K562 (cell line): ENCODE results near the gene FGD6. TPM values are rescaled to one million over a fixed set of nuclear protein-coding genes. Genes with fewer than 3 reads are reported as not detected.

ENCODE experiments used
- ATF1 ChIP-seq, 2 experiments: fragments of 450-650 bp in 1 of 2; IDR thresholded peaks; 2 replicates each; pipeline ENCODE4 v1.6.1; 2016; ENCODE audit warnings: missing compliant biosample characterization in 1 of 2, missing genetic modification characterization in 1 of 2
- ATF3 ChIP-seq, 2 experiments: fragments of 450-650 bp in 1 of 2; sonication (generic) in 1 of 2; formaldehyde crosslinking in 1 of 2; IDR thresholded peaks in 1 of 2; conservative IDR thresholded peaks in 1 of 2; 2 replicates each; pipeline versions ENCODE4 v1.6.1 to v1.8.1; 2016 to 2023; ENCODE audit warnings: mild to moderate bottlenecking in 2 of 2, moderate library complexity in 2 of 2, inconsistent platforms in 1 of 2, missing genetic modification reagents in 1 of 2
- BRD4 ChIP-seq: fragments of 200-600 bp; sonication (generic); IDR thresholded peaks from 2 replicates; pipeline ENCODE4 v1.6.1; 2017; ENCODE audit warnings: inconsistent platforms
- BRD9 ChIP-seq: fragments of 450-650 bp; IDR thresholded peaks from 2 replicates; pipeline ENCODE4 v1.6.1; 2018; ENCODE audit warnings: low read depth; ENCODE audit not compliant: partially characterized antibody
- CBX8 ChIP-seq: fragments of 200-600 bp; sonication (generic); IDR thresholded peaks from 2 replicates; pipeline ENCODE4 v1.6.1; 2012; ENCODE audit warnings: borderline replicate concordance, mixed run types, low read depth, mild to moderate bottlenecking, moderate library complexity, mixed read lengths, low read length, control low read depth, inconsistent platforms; ENCODE audit not compliant: poor library complexity, severe bottlenecking; ENCODE audit errors: extremely low read depth
- CHD4 ChIP-seq: fragments of 200-600 bp; sonication (generic); IDR thresholded peaks from 3 replicates; pipeline ENCODE4 v1.6.1; 2012; ENCODE audit warnings: low read depth, mild to moderate bottlenecking, mixed read lengths, low read length, inconsistent platforms; ENCODE audit not compliant: insufficient read depth, insufficient replicate concordance, poor library complexity, severe bottlenecking
- EHMT2 ChIP-seq: fragments of 450-650 bp; IDR thresholded peaks from 2 replicates; pipeline ENCODE4 v1.6.1; 2018; ENCODE audit warnings: antibody characterized with exemption
- ETV6 ChIP-seq, 3 experiments: fragments of 150-350 bp in 1 of 3; sonication (generic) in 1 of 3; formaldehyde crosslinking in 1 of 3; IDR thresholded peaks; 2 replicates each; pipeline versions ENCODE4 v1.6.1 to v1.8.0; 2014 to 2022; ENCODE audit warnings: borderline replicate concordance in 2 of 3, low read depth in 2 of 3, antibody characterized with exemption in 1 of 3, low read length in 1 of 3, mild to moderate bottlenecking in 1 of 3, missing genetic modification reagents in 1 of 3
- HDAC2 ChIP-seq: fragments of 450-650 bp; IDR thresholded peaks from 2 replicates; pipeline ENCODE4 v1.6.1; 2016; ENCODE audit warnings: mild to moderate bottlenecking
- ILK ChIP-seq: fragments of 450-650 bp; IDR thresholded peaks from 2 replicates; pipeline ENCODE4 v1.6.1; 2016; ENCODE audit warnings: missing genetic modification characterization, low read depth, mild to moderate bottlenecking, missing compliant biosample characterization, moderate library complexity, borderline replicate concordance
- IRF2 ChIP-seq: sonication (generic); formaldehyde crosslinking; IDR thresholded peaks from 2 replicates; pipeline ENCODE4 v1.8.1; 2022; ENCODE audit warnings: mild to moderate bottlenecking, missing genetic modification reagents
- JUND ChIP-seq, 2 experiments: IDR thresholded peaks; 2 replicates in 1 of 2; 3 replicates in 1 of 2; pipeline ENCODE4 v1.6.1; 2011; ENCODE audit warnings: borderline replicate concordance in 2 of 2, low read depth in 2 of 2, low read length in 2 of 2, improper control_type of control experiment in 1 of 2, missing biosample characterization in 1 of 2, missing genetic modification characterization in 1 of 2, missing genetic modification reagents in 1 of 2
- KDM1A ChIP-seq, 2 experiments: fragments of 450-650 bp; IDR thresholded peaks; 2 replicates each; pipeline ENCODE4 v1.6.1; 2016; ENCODE audit warnings: mild to moderate bottlenecking in 2 of 2
- KLF6 ChIP-seq: fragments of 250-450 bp; sonication (Bioruptor Pico); IDR thresholded peaks from 2 replicates; pipeline ENCODE4 v1.4.0; 2020; ENCODE audit warnings: mild to moderate bottlenecking, moderate library complexity, borderline replicate concordance
- LEF1 ChIP-seq: fragments of 450-650 bp; IDR thresholded peaks from 2 replicates; pipeline ENCODE4 v1.6.1; 2016; ENCODE audit warnings: mild to moderate bottlenecking
- MAFF ChIP-seq: IDR thresholded peaks from 2 replicates; pipeline ENCODE4 v1.6.1; 2012; ENCODE audit warnings: low read length, improper control_type of control experiment
- MAFG ChIP-seq: fragments of 450-650 bp; conservative IDR thresholded peaks from 2 replicates; pipeline ENCODE4 v1.6.1; 2016; ENCODE audit warnings: missing genetic modification characterization, missing compliant biosample characterization
- MAFK ChIP-seq: IDR thresholded peaks from 2 replicates; pipeline ENCODE4 v1.6.1; 2011; ENCODE audit warnings: low read length, improper control_type of control experiment
- NCOA1 ChIP-seq: fragments of 450-650 bp; IDR thresholded peaks from 2 replicates; pipeline ENCODE4 v1.6.1; 2016; ENCODE audit warnings: low read depth
- NR2C2 ChIP-seq, 2 experiments: fragments of 200-800 bp in 1 of 2; sonication (Bioruptor generic) in 1 of 2; sonication (generic) in 1 of 2; formaldehyde crosslinking in 1 of 2; IDR thresholded peaks; 2 replicates each; pipeline versions ENCODE4 v1.6.1 to v1.8.0; 2016 to 2022; ENCODE audit warnings: mild to moderate bottlenecking in 1 of 2, missing compliant biosample characterization in 1 of 2, missing genetic modification characterization in 1 of 2, missing genetic modification reagents in 1 of 2
- PHB2 ChIP-seq: fragments of 450-650 bp; IDR thresholded peaks from 2 replicates; pipeline ENCODE4 v1.6.1; 2017; ENCODE audit warnings: low read depth
- RBM17 ChIP-seq: fragments of 200-400 bp; formaldehyde crosslinking; IDR thresholded peaks from 2 replicates; pipeline ENCODE4 v1.6.1; 2017; ENCODE audit warnings: low read depth, mild to moderate bottlenecking, low read length, borderline replicate concordance
- RCOR1 ChIP-seq, 2 experiments: IDR thresholded peaks; 2 replicates each; pipeline ENCODE4 v1.6.1; 2012; ENCODE audit warnings: low read depth in 2 of 2, low read length in 2 of 2, borderline replicate concordance in 1 of 2, improper control_type of control experiment in 1 of 2
- ZNF41 ChIP-seq: fragments of 250-450 bp; sonication (Bioruptor Pico); conservative IDR thresholded peaks from 2 replicates; pipeline ENCODE4 v1.4.0; 2020; ENCODE audit warnings: mild to moderate bottlenecking
- ZNF57 ChIP-seq: fragments of 450-650 bp; formaldehyde crosslinking; IDR thresholded peaks from 2 replicates; pipeline ENCODE4 v1.4.0; 2020; ENCODE audit warnings: mild to moderate bottlenecking, moderate library complexity
- polyA plus RNA-seq, 8 experiments: library from polyadenylated mRNA; depleted of rRNA in 4 of 8; stranded (reverse) in 5 of 8; unstranded in 3 of 8; fragments of >200 nt; fragmentation: Nextera tagmentation in 2 of 8; fragmentation: Illumina TruSeq in 1 of 8; extraction: Ambion mirVana in 2 of 8; extraction: Trizol in 1 of 8; gene quantifications; 2 replicates each; pipeline versions ENCODE4 v1.2.1 to v1.2.3, GENCODE V29; 2011 to 2014; ENCODE audit warnings: inconsistent platforms in 1 of 8, missing spikeins in 1 of 8
- total RNA-seq, 7 experiments: library from RNA; depleted of rRNA in 6 of 7; stranded (reverse); fragments of >200 nt in 6 of 7; fragmentation: Illumina TruSeq in 2 of 7; extraction: Trizol in 2 of 7; gene quantifications; 2 replicates each; pipeline versions ENCODE4 v1.2.1 to v1.2.3, GENCODE V29; 2011 to 2021; ENCODE audit warnings: low replicate concordance in 1 of 7
- TF ChIP-seq, protein P1 (sequence below): fragments of 250-450 bp; sonication (Bioruptor Pico); IDR thresholded peaks from 2 replicates; pipeline ENCODE4 v1.8.0; 2021; ENCODE audit warnings: moderate library complexity, mild to moderate bottlenecking, inconsistent platforms

The FGD6 gene
- total and polyA plus RNA-seq, 9 of the 15 experiments (the other 6 are each of a cell fraction or from before 2014, with no cell fraction given) = 1.5 to 11.1 (median 5.8) TPM

DNA sequence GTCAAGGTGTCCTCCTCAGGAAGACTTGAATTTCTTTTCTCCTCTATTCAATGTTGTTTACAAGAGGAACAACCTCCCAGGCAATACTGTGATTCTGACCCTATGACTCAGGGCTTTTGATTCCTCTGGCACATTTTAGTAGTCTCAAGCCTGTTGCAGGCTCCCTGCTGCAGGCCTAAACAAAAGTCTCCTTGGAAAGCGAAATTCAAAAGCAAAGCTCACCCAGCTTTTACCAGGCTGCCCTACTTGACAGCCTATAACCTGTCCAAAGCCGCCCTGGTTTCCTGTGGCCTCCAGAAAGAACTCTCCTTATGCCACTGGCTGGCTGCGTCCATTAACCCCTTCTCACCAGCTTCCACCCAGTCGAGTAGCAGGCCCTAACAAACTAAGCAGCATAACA, 11.6 kb downstream of the FGD6 start (continued):
- TF ChIP-seq JUND (IDR thresholded peaks at IDR 0.05; ENCODE audit: borderline replicate concordance, low read depth, low read length) (peak; percentile 25; the same call in 1 of the 2 replicates), JUND (tag; IDR thresholded peaks at IDR 0.05; ENCODE audit: borderline replicate concordance, low read depth, low read length) (no peak; the same call in 2 of the 3 replicates), NCOA1 (no peak), CHD4 (no peak), HDAC2 (peak; percentile 42; the same call in 1 of the 2 replicates), ETV6 (IDR thresholded peaks at IDR 0.05; ENCODE audit: borderline replicate concordance in 1 of 2, low read depth in 2 of 2, low read length in 1 of 2) (no peak), ETV6 (CRISPR knock-in tag; IDR thresholded peaks at IDR 0.05; ENCODE audit: borderline replicate concordance) (no peak), ATF1 (CRISPR knock-in tag; IDR thresholded peaks at IDR 0.05) (no peak), ATF1 (tag; IDR thresholded peaks at IDR 0.05) (peak; percentile 8; the same call in 1 of the 2 replicates), NR2C2 (CRISPR knock-in tag; IDR thresholded peaks at IDR 0.05) (no peak), NR2C2 (tag; IDR thresholded peaks at IDR 0.05) (peak; percentile 36; the same call in 1 of the 2 replicates), MAFK (peak; percentile 62), RBM17 (no peak), MAFG (tag) (peak; percentile 59), BRD4 (no peak), ATF3 (IDR thresholded peaks at IDR 0.05) (0 out of 2 replicates have a peak, but pooled peaks have one; percentile 11), ATF3 (CRISPR knock-in tag; conservative IDR thresholded peaks at IDR 0.05) (no peak), ILK (tag) (no peak), CBX8 (no peak), RCOR1 (IDR thresholded peaks at IDR 0.05; ENCODE audit: borderline replicate concordance in 1 of 2, low read depth in 2 of 2, low read length in 2 of 2) (peak in 1 of 2 experiments; percentile 68; a peak in 2 of 4 replicates), KLF6 (CRISPR knock-in tag) (no peak), BRD9 (no peak), KDM1A (IDR thresholded peaks at IDR 0.05) (peak; percentile 75 to 87), ZNF57 (no peak), EHMT2 (no peak), PHB2 (no peak), ZNF41 (CRISPR knock-in tag) (0 out of 2 replicates have a peak, but pooled peaks have one; percentile 14), LEF1 (no peak), MAFF (peak; percentile 50), IRF2 (CRISPR knock-in tag) (no peak)
- TF ChIP-seq, protein P1, sequence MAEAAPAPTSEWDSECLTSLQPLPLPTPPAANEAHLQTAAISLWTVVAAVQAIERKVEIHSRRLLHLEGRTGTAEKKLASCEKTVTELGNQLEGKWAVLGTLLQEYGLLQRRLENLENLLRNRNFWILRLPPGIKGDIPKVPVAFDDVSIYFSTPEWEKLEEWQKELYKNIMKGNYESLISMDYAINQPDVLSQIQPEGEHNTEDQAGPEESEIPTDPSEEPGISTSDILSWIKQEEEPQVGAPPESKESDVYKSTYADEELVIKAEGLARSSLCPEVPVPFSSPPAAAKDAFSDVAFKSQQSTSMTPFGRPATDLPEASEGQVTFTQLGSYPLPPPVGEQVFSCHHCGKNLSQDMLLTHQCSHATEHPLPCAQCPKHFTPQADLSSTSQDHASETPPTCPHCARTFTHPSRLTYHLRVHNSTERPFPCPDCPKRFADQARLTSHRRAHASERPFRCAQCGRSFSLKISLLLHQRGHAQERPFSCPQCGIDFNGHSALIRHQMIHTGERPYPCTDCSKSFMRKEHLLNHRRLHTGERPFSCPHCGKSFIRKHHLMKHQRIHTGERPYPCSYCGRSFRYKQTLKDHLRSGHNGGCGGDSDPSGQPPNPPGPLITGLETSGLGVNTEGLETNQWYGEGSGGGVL (CRISPR knock-in tag) = no peak
